OCI-LY7 (cell line): ENCODE measurements around the gene FGF7. TPM values are rescaled to one million over a fixed set of nuclear protein-coding genes. Genes with fewer than 3 reads are reported as not detected.

Source experiments
- BruUV-seq: library from RNA; stranded (reverse); fragments of 400-500 nt; replicated peaks from 2 replicates; lab custom pipeline; 2021; lab: Mats Ljungman, UMichigan
- CTCF ChIA-PET: fragments of 300-600 bp; sonication (Branson Sonifier 250); formaldehyde crosslinking; loops from one replicate; lab custom pipeline; 2022; ENCODE audit warnings: antibody characterized with exemption; ENCODE audit not compliant: unreplicated experiment; lab: Charles Lee
- POLR2A ChIA-PET: fragments of 300-600 bp; sonication (Branson Sonifier 250); formaldehyde crosslinking; loops from one replicate; lab custom pipeline; 2022; ENCODE audit warnings: antibody characterized with exemption; lab: Charles Lee
- DNase-seq: peaks from one replicate; pipeline ENCODE4 v3.0.0-alpha.2; 2015; ENCODE audit warnings: low spot score
- H2AFZ ChIP-seq: fragments of 200-600 bp; sonication (generic), shearing (Covaris generic); 2 replicates; pipeline ENCODE4 v1.6.1; 2014; ENCODE audit warnings: mild to moderate bottlenecking, antibody characterized with exemption, low read length, moderate library complexity
- H3K27ac ChIP-seq: fragments of 200-600 bp; sonication (generic); 2 replicates; pipeline ENCODE4 v1.5.1; 2014; ENCODE audit warnings: mixed run types, low read depth, mild to moderate bottlenecking, moderate library complexity, low read length, inconsistent platforms; ENCODE audit not compliant: poor library complexity, severe bottlenecking
- H3K36me3 ChIP-seq: fragments of 200-600 bp; sonication (generic); 2 replicates; pipeline ENCODE4 v1.6.1; 2014; ENCODE audit warnings: mild to moderate bottlenecking, antibody characterized with exemption, low read length, moderate library complexity, mixed read lengths; ENCODE audit not compliant: insufficient read depth
- H3K4me1 ChIP-seq: fragments of 200-600 bp; sonication (generic); 2 replicates; pipeline ENCODE4 v1.5.1; 2014; ENCODE audit warnings: mild to moderate bottlenecking, low read length; ENCODE audit not compliant: insufficient read depth, poor library complexity, severe bottlenecking
- H3K4me2 ChIP-seq: fragments of 200-600 bp; sonication (generic); 2 replicates; pipeline ENCODE4 v1.6.1; 2014; ENCODE audit warnings: mild to moderate bottlenecking, low read length
- H3K4me3 ChIP-seq: fragments of 200-600 bp; sonication (generic); 2 replicates; pipeline ENCODE4 v1.5.1; 2014; ENCODE audit warnings: mild to moderate bottlenecking, low read depth, low read length; ENCODE audit not compliant: poor library complexity, severe bottlenecking
- H3K79me2 ChIP-seq: fragments of 200-600 bp; sonication (generic); 2 replicates; pipeline ENCODE4 v1.6.1; 2016; ENCODE audit warnings: low read depth, mild to moderate bottlenecking, low read length, moderate library complexity, mixed read lengths; ENCODE audit not compliant: insufficient read depth
- H3K9me2 ChIP-seq: fragments of 200-600 bp; sonication (generic); 2 replicates; pipeline ENCODE4 v1.6.1; 2016; ENCODE audit warnings: mild to moderate bottlenecking, low read length, mixed read lengths; ENCODE audit not compliant: insufficient read depth
- H3K9me3 ChIP-seq: fragments of 200-600 bp; sonication (generic); 2 replicates; pipeline ENCODE4 v1.6.1; 2014; ENCODE audit warnings: mild to moderate bottlenecking, mixed run types, low read length, mixed read lengths
- H4K20me1 ChIP-seq: fragments of 200-600 bp; sonication (generic); 2 replicates; pipeline ENCODE4 v1.6.1; 2014; ENCODE audit warnings: mild to moderate bottlenecking, antibody characterized with exemption, low read length, moderate library complexity, mixed read lengths; ENCODE audit not compliant: insufficient read depth
- EZH2phosphoT487 ChIP-seq: fragments of 200-600 bp; sonication (generic); IDR thresholded peaks from 2 replicates; pipeline ENCODE4 v1.6.1; 2018; ENCODE audit warnings: low read depth, borderline replicate concordance, mild to moderate bottlenecking, mixed run types, antibody characterized with exemption, low read length, moderate library complexity, mixed read lengths
- intact Hi-C: fragments of 100-400 bp; cut with micrococcal nuclease; formaldehyde crosslinking; loops from one replicate; pipeline ENCODE4 v1.10.0; 2022; ENCODE audit not compliant: unreplicated experiment
- total RNA-seq, 2 experiments: library from RNA; depleted of rRNA in 1 of 2; stranded (reverse); fragments of >200 nt in 1 of 2; shearing (Covaris generic) in 1 of 2; gene quantifications; 2 replicates each; pipeline ENCODE4 v1.2.3, GENCODE V29; 2014 to 2022
- TF ChIP-seq, protein P1 (sequence below): fragments of 200-600 bp; sonication (generic); conservative IDR thresholded peaks from 2 replicates; pipeline ENCODE4 v1.5.1; 2014; ENCODE audit warnings: mild to moderate bottlenecking, antibody characterized with exemption, low read length, moderate library complexity, mixed read lengths

The FGF7 gene
- total RNA-seq, 2 experiments from 2014 or later: not detected

DNA sequence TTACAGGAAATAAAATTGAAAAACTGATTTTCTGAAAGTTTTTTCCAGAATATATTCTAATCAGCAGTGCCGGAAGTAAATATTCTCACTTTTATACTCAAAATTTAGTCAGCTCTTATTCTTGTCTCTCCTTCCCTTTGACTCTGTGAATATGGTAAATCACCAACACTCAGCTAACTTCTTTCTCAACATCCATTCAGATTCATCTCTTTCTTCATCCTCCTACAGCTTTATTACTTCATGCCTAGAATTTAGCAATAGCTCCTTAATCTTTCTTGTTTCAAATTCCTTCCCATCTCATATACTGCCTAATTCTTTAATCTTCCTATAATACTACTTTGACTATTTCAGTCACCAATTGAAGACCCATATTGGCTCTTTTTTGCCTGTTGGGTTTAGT lies 67.9 kb downstream of the FGF7 start:
- H3K27ac ChIP-seq: no peak overlapping the region
- H2AFZ ChIP-seq: no peak overlapping the region
- no peaks in the 10 kb centered on the region for H3K79me2 ChIP-seq
- DNase-seq: no peak
- H3K9me2 ChIP-seq: no peaks in the 10 kb centered on the region; the same call in 1 of the 2 replicates
- no peak overlapping the region for H3K4me2 ChIP-seq
- TF ChIP-seq EZH2phosphoT487: no peak
- TF ChIP-seq, protein P1, sequence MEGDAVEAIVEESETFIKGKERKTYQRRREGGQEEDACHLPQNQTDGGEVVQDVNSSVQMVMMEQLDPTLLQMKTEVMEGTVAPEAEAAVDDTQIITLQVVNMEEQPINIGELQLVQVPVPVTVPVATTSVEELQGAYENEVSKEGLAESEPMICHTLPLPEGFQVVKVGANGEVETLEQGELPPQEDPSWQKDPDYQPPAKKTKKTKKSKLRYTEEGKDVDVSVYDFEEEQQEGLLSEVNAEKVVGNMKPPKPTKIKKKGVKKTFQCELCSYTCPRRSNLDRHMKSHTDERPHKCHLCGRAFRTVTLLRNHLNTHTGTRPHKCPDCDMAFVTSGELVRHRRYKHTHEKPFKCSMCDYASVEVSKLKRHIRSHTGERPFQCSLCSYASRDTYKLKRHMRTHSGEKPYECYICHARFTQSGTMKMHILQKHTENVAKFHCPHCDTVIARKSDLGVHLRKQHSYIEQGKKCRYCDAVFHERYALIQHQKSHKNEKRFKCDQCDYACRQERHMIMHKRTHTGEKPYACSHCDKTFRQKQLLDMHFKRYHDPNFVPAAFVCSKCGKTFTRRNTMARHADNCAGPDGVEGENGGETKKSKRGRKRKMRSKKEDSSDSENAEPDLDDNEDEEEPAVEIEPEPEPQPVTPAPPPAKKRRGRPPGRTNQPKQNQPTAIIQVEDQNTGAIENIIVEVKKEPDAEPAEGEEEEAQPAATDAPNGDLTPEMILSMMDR: no peak
- H3K9me3 ChIP-seq: no peaks in the 10 kb centered on the region
- intact Hi-C loops: no loop called here
- H3K36me3 ChIP-seq: no peaks in the 10 kb centered on the region
- BruUV-seq: no TSS peak
- CTCF ChIA-PET: no interaction called here
- no peaks in the 10 kb centered on the region for H4K20me1 ChIP-seq
- no peaks in the 10 kb centered on the region for H3K4me1 ChIP-seq
- no peak overlapping the region for H3K4me3 ChIP-seq
- POLR2A ChIA-PET: interaction anchor here (0.9 to 1.0 kb wide), 2 partner anchors 9 to 11 kb away, joined by 3 read pairs; no protein-coding TSS in a partner anchor

DNA sequence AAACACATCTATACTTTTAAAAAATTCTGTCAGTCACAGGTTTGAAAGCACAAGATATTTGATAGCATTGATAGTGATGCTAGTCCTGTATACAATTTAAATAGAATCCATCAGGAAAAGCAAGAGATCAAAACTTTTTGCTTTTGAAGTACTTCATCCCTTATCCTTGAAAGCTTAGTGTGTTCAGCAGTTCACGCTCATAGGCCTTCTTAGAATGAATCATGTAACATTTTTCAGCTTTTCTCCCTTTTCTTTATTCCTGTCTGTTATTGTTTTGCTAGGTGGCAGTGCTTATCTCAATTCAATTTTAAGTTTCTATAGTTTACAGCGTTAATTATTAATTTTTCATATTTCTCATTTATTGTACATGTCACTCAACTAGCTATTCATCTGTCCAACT lies 69.1 kb downstream of the FGF7 start:
- no peak for DNase-seq
- no peaks in the 10 kb centered on the region for H3K79me2 ChIP-seq
- no peak overlapping the region for H3K27ac ChIP-seq
- H3K4me1 ChIP-seq: no peaks in the 10 kb centered on the region
- intact Hi-C loops: no loop called here
- H2AFZ ChIP-seq: no peak overlapping the region
- no peak overlapping the region for H3K4me3 ChIP-seq
- H3K4me2 ChIP-seq: no peak overlapping the region
- no peak for TF ChIP-seq EZH2phosphoT487
- TF ChIP-seq, protein P1: no peak
- ChIA-PET CTCF (no interaction called here), POLR2A (no interaction called here)
- no TSS peak for BruUV-seq
- no peaks in the 10 kb centered on the region; the same call in 1 of the 2 replicates for H3K9me2 ChIP-seq
- H3K36me3 ChIP-seq: no peaks in the 10 kb centered on the region
- no peaks in the 10 kb centered on the region for H3K9me3 ChIP-seq
- no peaks in the 10 kb centered on the region for H4K20me1 ChIP-seq

DNA sequence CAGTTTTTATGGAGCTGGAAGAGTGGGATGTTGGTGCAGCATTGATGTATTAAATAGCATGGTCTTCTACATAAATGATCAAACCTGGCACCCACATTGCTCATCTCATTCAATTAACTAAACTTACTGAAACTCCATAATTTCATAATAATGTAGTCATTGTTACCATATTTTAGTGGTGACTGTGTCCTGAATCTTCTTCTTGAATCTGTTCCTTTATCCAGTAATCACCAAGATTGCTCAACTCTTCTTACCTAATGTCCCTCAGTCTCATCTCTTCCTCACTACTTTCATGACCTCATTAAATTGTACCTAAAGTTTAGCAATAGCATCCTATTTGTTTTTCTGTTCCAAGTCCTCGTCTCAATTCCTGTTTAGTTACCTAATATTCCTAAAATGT lies 69.8 kb downstream of the FGF7 start:
- H3K4me3 ChIP-seq: no peak overlapping the region
- H4K20me1 ChIP-seq: no peaks in the 10 kb centered on the region
- H2AFZ ChIP-seq: no peak overlapping the region
- no peaks in the 10 kb centered on the region for H3K36me3 ChIP-seq
- no peaks in the 10 kb centered on the region for H3K79me2 ChIP-seq
- intact Hi-C loops: no loop called here
- no peak overlapping the region for H3K4me2 ChIP-seq
- no peaks in the 10 kb centered on the region for H3K9me3 ChIP-seq
- no peaks in the 10 kb centered on the region; the same call in 1 of the 2 replicates for H3K9me2 ChIP-seq
- BruUV-seq: no TSS peak
- ChIA-PET CTCF (no interaction called here), POLR2A (no interaction called here)
- no peak for TF ChIP-seq EZH2phosphoT487
- TF ChIP-seq, protein P1: no peak
- DNase-seq: no peak
- no peak overlapping the region for H3K27ac ChIP-seq
- H3K4me1 ChIP-seq: no peaks in the 10 kb centered on the region
